ENCODE measurements around the gene USP27X.
A peak's percentile ranks its signal among the peaks of the same experiment; 100 is the strongest.

USP27X gene

DNA sequence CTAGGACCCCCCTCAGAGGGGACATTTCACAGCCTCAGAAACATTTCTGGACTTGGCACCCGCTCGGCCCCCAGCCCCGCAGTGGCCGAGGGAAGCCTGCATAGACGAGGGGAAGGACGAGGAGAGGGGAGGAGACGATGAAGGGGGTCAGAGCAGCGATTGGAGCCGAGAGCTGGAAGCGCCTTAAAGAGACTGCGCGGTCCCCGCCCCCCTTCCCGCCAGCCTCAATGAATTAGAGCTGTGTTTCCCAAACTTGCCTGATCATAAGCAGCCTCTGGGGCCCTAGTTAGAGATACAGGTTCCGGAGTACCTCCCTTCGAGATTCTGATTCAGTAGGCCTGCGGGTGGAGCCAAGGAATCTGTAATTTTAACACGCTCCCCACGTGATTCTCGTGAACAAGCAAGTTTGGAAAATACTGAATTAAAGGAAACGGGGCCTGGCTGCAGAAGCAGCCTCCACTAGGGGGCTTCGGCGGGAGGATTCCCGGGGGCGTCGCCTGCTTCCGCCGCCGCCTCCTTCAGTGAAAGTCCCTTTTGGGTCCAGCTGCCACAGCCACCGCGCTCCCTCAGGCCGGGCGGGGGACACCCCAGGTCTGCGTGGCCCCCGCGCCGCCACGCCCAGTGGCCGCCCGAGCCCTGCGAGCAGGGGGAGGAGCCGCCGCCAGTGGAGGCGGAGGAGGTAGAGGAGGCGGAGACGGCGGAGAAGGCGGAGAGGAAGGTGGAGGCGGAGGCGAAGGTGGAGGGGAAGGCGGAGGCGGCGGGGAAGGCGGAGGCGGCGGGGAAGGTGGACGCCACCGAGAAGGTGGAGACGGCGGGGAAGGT, at the start of gene USP27X:
Gene USP27X, plus strand, starts transcription at position 651 of the 822 bp plus-strand sequence. CDS start 824 bp downstream, outside the sequence.
- DNase-seq (ENCODE audit: low read depth in 1 of 2, low spot score in 1 of 2), result peak; percentile 49 to 68

DNA sequence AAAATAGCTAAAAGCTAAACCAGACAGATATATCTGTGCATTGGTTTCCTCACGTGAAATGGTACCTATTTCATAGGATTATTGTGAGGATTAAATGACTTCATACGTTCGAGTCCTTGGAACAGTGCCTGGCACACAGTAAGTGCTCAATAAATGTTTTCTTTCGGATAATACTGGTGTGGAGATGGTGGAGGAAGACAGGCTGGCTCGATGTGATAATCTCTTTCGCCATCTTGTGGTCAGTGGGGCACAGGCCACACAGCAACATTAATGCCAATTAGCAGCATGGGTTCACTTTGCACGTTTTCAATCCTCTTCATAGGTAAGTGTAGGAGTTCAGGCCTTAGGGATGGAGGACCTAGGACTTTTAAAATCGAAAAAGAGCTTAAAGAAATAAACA, 40.9 kb upstream of the USP27X start:
- DNase-seq (ENCODE audit: low read depth in 1 of 2, low spot score in 1 of 2), result no peak

DNA sequence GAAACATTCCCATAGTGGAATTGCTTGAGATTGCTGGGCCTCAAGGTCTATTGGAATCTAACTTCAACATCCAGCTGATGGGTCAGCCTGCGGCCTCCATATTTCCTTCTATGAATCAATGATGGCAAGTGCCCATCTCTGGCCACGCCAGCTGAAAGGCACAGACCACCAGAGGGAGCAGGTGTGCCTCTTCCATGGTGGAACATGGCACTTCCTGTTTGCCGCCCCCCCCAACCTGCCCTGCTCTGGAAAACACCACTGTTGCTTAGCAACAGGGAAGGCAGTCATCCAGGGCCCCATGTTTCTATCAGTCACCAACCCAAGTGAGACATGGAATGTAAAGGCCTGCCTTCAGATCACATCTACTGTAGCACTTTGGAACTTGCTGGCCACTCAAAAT, 38.6 kb upstream of the USP27X start:
- peak in 1 of 2 donors; percentile 11 for DNase-seq (ENCODE audit: low read depth in 1 of 2, low spot score in 1 of 2)

DNA sequence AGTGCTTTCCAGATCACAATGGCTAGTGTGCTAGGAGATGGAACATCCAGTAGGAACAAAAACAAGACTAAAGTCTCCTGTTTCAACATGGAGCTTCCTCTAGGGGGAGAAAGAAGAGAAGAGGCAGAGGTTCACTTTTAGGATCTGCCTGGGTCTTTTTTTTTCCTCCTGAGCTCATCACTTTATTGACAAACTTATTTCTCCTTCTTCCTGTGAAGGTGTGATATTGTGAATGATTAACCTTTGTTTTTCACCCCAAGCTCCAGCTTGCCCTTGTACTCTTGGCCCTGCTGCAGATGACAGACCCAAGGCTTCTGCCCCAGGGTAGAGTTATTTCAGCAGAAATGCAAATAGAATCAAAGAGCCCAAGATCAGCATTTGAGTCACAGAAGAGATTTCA, 36.7 kb upstream of the USP27X start:
- DNase-seq (ENCODE audit: low read depth in 1 of 2, low spot score in 1 of 2), result no peak

DNA sequence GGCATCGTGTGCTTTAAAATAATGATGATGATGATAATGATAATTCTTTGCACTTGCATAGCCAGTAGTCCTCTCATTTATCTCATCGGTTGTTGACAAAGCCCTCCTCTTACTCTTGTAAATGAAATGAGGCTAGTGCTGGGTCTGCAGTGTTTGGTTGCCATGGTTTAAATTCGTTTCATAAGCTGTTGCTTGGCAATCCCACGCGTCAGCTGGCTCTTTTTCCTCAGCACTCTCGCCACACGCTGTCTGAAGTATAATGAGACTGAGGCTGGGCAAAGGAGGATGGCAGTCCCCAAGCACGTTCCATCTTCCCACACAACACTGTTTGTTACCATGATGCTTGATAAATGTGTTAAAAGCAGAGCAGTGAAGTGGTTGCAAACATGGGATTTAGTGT, 34.7 kb upstream of the USP27X start:
- no peak for DNase-seq (ENCODE audit: low read depth in 1 of 2, low spot score in 1 of 2)

DNA sequence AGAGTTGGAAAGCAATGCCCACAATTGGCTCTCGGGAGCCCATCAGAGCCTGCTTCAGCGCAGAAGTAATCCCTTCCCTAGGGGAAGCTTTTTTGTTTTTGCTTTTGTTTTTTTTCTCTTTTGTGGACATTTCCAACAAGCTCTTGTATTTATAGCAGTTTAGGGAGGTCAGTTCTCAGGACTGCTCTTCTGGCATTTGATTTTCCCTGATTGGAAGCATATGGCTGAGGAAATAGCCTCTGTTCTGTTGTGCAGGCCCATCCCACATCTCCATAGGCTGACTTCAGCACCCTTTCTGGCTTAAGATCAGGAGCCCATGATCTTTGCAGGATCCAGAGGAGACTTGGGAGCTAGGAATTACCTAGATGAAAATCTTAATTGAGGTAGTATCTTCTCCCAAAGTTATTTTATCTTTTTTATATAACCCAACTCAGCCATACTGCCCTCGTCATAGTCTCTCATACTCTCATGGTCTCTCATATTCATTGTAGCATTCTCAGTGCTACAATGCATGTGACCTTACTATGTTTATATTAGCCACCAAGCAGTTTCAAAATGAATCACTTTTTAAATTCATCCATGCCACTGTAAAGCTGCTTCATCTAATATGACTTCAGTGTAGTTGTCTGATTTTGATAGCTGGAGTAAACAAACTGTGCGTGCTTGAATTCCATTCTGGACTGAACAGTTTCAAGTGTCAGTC, 33.4 kb upstream of the USP27X start:
- no peak for DNase-seq (ENCODE audit: low read depth in 1 of 2, low spot score in 1 of 2)

DNA sequence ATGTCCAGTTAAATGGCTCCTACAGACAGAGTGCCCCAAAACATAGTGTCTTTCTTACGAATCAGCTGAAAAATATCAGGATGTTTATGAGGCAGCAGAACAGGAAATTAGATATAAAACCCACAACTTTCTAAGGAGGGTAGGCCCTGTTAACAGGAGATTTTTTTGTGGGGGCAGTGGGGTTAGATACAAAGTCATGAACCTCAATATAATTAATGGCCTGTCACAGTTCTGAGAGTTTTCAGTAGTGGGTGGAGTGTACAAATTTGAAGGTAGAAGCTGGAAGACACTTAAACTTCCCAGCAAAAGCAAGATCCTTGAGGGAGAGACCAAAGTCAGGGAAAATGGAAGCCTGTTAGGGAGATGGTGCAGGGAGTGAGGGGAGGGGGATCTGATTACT, 32.8 kb upstream of the USP27X start:
- no peak for DNase-seq (ENCODE audit: low read depth in 1 of 2, low spot score in 1 of 2)

DNA sequence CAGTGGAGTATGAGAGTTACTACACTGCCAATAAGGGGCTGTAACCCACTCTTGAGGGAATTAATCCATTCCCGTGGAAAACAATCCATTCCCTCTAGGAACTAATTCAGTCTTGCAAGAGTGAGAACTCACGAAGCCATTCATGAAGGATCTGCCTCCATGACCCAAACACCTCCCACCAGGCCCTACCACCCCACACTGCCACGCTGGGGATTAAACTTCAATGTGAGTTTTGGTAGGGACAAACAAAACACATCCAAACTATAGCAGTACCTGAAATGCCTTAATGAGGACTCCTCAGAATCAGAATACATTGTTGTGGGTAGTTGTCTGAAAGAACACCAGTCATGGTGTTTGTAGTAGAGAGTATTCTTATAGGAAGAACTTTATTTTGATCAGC, 31.0 kb upstream of the USP27X start:
- DNase-seq (ENCODE audit: low read depth in 1 of 2, low spot score in 1 of 2), result no peak

DNA sequence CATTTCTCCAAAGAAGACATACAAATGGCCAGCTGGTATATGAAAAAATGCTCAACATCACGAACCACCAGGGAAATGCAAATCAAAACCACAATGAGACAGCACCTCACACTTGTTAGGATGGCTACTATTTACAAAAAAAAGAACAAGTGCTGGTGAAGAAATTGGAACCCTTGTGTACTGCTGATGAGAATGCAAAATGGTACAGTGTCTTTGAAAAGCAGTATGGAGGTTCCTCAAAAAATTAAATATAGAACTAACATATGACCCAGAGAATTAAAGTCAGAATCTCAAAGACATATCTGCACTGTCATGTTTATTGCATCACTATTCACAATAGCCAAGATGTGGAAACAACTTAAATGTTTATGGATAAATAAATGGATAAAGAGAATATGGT, 29.3 kb upstream of the USP27X start:
- no peak for DNase-seq (ENCODE audit: low read depth in 1 of 2, low spot score in 1 of 2)

DNA sequence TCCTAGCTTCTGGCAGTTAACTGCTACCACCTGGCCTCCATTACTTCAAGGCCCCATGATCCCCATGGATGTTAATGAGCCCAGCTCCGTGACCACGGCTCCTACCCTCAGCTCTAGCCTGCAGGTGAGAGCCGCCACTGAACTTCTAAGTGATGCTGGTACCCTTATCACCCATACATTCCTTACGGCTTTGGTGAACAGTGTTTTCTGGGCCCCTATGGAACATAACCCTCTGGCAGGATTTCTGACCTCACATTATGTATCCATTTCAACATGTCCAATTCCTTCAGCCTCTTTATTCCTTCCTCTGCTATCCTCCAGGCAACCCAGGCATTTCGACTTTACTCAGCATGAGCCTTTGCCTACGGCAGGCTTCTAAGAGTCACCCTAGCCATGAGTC, 25.6 kb upstream of the USP27X start:
- no peak for DNase-seq (ENCODE audit: low read depth in 1 of 2, low spot score in 1 of 2)

DNA sequence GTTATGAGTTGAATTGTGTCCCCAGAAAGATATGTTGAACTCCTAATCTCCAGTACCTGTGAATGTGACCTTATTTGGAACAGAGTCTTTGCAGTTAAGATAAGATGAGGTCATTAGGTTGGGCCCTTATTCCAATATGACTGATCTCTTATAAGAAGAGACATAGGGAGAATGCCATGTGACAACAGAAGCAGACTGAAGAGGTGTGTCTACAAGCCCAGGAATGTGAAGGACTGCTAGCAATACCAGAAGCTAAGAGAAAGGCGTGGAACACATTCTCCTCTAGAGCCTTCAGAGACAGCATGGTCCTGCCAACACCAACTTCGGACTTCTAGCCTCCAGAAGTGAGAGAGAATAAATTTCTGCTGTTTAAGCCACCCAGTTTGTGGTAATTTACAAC, 22.5 kb upstream of the USP27X start:
- no peak for DNase-seq (ENCODE audit: low read depth in 1 of 2, low spot score in 1 of 2)

DNA sequence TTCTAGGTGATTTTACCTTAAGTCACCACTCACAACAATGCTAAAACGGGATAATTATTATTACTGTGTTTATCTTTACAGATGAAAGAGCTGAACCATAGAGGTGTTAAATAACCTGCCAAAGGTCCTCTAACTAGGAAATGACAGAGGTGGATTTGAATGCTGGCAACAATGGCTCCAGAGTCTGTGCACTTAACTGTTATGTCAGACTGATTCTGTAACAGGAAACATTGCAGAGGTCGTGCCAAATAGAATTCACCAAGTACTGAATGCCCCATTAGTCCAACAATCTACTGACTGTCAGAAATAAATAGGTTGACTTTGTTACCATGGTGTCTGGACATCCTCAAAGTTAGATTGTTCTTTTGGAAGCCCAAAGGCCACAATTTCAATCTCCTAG, 20.9 kb upstream of the USP27X start:
- DNase-seq (ENCODE audit: low read depth in 1 of 2, low spot score in 1 of 2), result no peak

DNA sequence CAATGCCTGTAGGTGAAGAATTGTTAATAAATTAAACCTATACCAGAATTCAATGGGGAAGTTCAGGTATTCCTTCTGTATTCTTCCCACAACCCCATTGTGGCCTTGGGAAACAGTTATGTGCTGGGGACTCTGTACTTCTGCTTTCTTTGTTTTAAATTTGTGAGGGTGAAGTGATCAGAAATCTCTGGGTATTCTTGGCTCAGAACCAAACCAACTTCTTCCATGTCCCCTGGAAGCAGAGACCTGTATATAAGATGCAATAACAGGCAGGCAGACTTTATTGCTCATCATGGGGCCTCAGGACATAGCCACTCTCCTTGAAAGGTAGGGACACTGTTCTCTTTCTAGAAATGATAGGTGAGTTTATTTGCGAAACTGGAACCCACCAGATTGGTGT, 19.8 kb upstream of the USP27X start:
- DNase-seq (ENCODE audit: low read depth in 1 of 2, low spot score in 1 of 2), result no peak

DNA sequence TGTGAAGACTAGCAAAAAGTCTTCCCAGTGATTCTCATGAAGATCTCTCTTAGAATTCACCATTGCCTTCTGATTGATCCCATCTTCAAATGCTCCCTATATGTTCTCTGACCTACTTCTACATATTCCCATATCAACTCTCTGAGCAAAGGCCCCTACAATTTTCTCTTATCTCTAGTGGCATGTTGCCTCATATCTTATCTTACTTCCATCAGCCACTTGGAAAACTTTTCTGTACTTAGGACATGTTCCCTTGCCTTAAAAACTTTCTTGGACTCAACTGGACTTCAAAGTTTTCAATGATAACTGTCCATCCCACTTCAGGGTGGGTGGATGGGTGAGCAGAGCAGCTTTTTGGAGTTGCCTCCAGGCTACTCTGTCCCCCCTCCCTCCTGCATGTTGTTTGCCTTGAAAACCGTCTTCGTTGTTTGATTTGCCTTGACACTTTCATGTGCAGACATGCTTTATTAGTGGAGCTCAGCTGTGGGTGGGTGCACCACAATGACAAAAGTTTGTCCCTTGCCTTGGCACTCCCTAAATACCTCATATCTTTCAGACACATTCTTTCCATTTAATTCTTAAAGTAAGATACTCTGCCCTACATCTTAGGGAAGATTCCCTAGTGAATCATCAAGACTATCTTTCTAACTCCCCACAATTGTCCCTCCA, 18.3 kb upstream of the USP27X start:
- DNase-seq (ENCODE audit: low read depth in 1 of 2, low spot score in 1 of 2), result no peak

DNA sequence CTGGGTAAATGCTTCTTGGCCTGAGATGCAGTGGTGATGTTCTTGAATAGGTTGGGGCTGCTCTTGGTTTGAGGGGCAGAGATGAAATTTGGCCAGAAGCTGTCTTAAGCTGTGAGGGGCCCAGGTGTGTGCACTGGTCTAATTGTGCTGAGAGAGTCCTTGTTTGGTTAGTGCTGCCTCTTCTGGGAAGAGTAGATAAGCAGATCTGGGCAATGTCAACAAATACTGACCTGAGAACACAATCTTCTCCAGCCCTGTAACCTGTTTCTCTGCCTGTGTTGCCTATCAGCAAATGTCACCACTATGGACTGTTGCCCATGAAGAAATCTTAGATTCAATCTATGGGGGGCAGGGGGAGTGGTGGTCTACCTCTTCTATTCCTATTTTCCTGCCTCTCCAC, 17.2 kb upstream of the USP27X start:
- no peak for DNase-seq (ENCODE audit: low read depth in 1 of 2, low spot score in 1 of 2)

DNA sequence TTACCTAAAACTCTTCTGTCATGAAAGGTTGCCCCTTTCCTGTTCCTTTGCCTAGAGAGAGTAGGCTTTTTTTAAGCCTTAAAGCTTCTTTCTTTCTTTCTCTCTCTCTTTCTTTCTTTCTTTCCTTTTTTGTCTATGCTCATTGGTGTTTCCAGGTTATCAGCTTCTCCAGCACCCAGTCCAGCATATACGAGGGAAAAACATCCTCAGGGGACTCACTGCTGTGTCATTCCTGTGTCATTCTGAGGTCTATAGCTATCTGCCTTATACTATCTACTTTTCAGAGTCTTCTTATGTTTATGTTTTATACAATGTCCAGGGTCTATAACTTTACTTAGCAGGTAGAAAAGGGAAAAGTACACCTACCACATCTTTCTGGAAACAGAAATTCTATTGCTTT, 10.5 kb upstream of the USP27X start:
- DNase-seq (ENCODE audit: low read depth in 1 of 2, low spot score in 1 of 2), result no peak

DNA sequence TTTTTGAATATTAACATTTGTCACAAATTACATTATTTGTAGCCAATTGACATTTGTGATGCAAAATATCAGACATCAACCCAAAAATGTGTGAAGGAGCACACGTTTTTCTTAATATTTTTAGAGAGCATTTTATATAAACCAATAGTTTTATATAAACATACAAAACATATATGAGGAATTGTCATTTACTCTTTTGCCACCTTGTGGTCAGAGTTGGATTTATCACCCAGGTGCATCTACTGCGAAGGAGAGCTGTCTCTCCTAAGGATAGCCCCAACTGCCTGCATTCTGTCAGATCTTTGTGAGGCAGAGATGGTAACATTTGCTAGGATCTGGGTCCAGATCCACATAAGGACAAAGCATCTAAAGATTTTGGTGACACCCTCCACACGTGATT, 2.5 kb upstream of the USP27X start:
- no peak for DNase-seq (ENCODE audit: low read depth in 1 of 2, low spot score in 1 of 2)

DNA sequence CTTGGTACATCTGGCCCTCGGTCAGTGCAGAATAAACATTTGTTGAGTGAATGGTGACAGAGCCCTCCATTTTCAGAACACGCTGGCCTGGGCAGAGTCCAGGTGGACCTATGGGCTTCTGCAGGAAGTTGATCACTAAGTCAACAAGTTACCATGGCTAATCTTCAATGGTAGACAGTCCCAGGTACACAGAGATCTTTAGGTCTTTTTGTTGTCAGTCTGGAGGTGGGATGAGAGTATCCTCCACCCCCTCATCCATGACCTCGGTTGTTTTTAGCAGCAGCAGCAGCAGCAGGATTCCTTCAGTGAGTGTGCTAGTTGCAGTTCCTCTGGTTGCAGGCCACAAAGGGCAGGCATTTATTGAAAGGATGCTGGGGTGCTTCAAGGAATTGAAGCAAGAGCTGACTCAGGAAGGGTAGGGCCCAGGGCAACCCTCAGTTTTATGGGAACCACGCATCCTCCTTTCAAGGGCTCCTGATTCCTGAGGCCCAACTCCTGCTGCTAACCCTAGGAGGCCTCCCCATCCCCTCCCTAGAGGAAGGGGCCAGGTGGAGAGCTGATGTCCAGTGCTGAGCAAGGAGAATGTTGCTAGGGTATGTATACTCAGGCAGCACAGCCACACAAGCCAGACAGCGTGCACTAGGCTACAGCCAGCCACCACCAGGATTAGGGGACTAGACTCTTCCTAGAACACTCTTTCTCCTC, 1.7 kb upstream of the USP27X start:
- no peak for DNase-seq (ENCODE audit: low read depth in 1 of 2, low spot score in 1 of 2)

DNA sequence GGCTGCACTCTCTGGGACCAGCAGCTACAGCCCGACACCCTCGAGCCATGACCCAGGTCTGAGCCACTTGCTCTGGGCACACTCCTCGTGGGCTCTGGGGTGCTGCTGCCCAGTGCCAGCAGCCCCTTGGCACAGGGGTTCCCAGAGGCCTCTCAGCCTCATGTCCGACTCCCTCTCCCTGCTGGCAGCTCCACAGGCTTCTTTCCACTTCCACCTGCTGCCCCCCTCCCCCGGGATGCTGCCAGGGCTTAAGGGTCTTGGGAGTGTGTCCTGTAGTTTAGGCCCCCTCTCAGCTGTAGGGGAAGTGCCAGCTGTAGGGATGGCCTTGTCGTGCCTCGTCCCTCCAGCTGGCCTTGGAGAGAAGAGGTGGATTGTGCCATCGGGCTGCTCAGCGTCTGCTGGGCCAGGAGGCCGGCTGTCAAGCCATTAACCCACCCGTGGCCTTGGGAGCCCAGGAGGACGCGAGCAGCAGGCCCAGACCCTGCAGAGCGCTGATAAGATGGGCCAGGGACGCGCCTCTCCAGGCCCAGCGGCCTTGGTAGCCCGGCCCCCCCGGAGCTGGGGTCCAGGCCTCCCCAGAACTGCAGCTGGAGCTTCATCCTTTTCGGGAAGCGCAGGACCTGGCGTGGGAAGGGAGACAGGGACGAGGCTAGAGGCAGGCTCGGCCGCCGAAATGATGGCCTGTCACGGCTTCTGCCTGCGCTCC, 1.0 kb upstream of the USP27X start:
- DNase-seq (ENCODE audit: low read depth in 1 of 2, low spot score in 1 of 2), result no peak

DNA sequence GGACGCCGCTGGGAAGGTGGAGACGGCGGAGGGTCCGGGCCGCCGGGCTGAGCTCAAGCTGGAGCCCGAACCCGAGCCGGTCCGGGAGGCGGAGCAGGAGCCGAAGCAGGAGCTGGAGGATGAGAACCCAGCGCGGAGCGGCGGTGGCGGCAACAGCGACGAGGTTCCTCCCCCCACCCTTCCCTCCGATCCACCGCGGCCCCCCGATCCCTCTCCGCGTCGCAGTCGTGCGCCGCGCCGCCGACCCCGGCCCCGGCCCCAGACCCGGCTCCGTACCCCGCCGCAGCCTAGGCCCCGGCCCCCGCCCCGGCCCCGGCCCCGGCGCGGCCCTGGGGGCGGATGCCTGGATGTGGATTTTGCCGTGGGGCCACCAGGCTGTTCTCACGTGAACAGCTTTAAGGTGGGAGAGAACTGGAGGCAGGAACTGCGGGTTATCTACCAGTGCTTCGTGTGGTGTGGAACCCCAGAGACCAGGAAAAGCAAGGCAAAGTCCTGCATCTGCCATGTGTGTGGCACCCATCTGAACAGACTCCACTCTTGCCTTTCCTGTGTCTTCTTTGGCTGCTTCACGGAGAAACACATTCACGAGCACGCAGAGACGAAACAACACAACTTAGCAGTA, 483 bp downstream of the USP27X start:
- no peak for DNase-seq (ENCODE audit: low read depth in 1 of 2, low spot score in 1 of 2)

DNA sequence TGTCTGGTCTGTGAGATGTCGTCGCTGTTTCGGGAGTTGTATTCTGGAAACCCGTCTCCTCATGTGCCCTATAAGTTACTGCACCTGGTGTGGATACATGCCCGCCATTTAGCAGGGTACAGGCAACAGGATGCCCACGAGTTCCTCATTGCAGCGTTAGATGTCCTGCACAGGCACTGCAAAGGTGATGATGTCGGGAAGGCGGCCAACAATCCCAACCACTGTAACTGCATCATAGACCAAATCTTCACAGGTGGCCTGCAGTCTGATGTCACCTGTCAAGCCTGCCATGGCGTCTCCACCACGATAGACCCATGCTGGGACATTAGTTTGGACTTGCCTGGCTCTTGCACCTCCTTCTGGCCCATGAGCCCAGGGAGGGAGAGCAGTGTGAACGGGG, 1.4 kb downstream of the USP27X start:
- no peak for DNase-seq (ENCODE audit: low read depth in 1 of 2, low spot score in 1 of 2)
